ENCODE results near the gene KCNK13. TPM values are rescaled to one million over a fixed set of nuclear protein-coding genes. Genes with fewer than 3 reads are reported as not detected.

The KCNK13 gene
- total and polyA plus RNA-seq, 2 of the 4 experiments (the other 2 are of a cell fraction), result not detected

GRCh38 chr14:90153429-90153828 lies 91.6 kb downstream of the KCNK13 start:
- no peak overlapping the region for H3K4ac ChIP-seq (ENCODE audit: low read depth, low read length)
- H3K4me2 ChIP-seq (ENCODE audit: low read depth, low read length), result no peak overlapping the region
- TF ChIP-seq CEBPB (IDR thresholded peaks at IDR 0.05; ENCODE audit: low read depth, low read length), result no peak
- H3K79me1 ChIP-seq (ENCODE audit: low read depth in 1 of 2, low read length in 2 of 2), result no peaks in the 10 kb centered on the region
- H3K9me1 ChIP-seq (ENCODE audit: insufficient read depth, low read length), result no peaks in the 10 kb centered on the region
- no peak overlapping the region for H3K4me3 ChIP-seq (ENCODE audit: insufficient read depth, low read depth, low read length)
- no CpG with 5 or more reads among the region's 2 CpGs for WGBS, 2 experiments (ENCODE audit: extremely low coverage in 2 of 2, insufficient read length in 1 of 2)
- intact Hi-C loops (cut with micrococcal nuclease) (no loop called here), in situ Hi-C loops (cut with MboI; ENCODE audit: low sequenced_read_pairs) (no loop called here), dilution Hi-C loops (cut with HindIII; ENCODE audit: low sequenced_read_pairs, unreplicated experiment) (no loop called here)
- no peaks in the 10 kb centered on the region for H3K36me3 ChIP-seq (ENCODE audit: control insufficient read depth, insufficient read depth, low read length)
- no peaks in the 10 kb centered on the region for H3K9me3 ChIP-seq (ENCODE audit: control insufficient read depth, insufficient read depth, low read length)
- ChIA-PET CTCF (no interaction called here), POLR2A (ENCODE audit: unreplicated experiment) (no interaction called here)
- no peak overlapping the region for H3K9ac ChIP-seq (ENCODE audit: low read depth, low read length)
- no peak overlapping the region for H2BK120ac ChIP-seq (ENCODE audit: low read depth, low read length)
- no peak for DNase-seq
- BruUV-seq (replicated peaks), result no TSS peak
- no peak overlapping the region for H2AK5ac ChIP-seq (ENCODE audit: low read depth, low read length)
- H3K23ac ChIP-seq (ENCODE audit: low read depth, low read length), result no peak overlapping the region
- no peak overlapping the region for H3K14ac ChIP-seq (replicated peaks; ENCODE audit: low read depth, low read length)
- H2AFZ ChIP-seq (replicated peaks; ENCODE audit: low read length, poor library complexity), result no peak overlapping the region
- H3K27ac ChIP-seq (ENCODE audit: insufficient read depth, low read length), result no peak overlapping the region
- H3K56ac ChIP-seq (ENCODE audit: extremely low read depth, insufficient read depth, low read length), result no peak overlapping the region
- no peak overlapping the region for H4K8ac ChIP-seq (ENCODE audit: low read depth in 2 of 2, low read length in 2 of 2)
- no peak overlapping the region for H2BK15ac ChIP-seq (ENCODE audit: low read depth, low read length)
- H3K18ac ChIP-seq (ENCODE audit: low read depth, low read length), result no peak overlapping the region
- no peak overlapping the region for H2BK5ac ChIP-seq (ENCODE audit: low read depth, low read length, poor library complexity, severe bottlenecking)
- H2AK9ac ChIP-seq (replicated peaks; ENCODE audit: low read depth, low read length, poor library complexity), result no peak overlapping the region
- no peak for ATAC-seq (ENCODE audit: low read depth)
- H3K4me1 ChIP-seq (ENCODE audit: control insufficient read depth, insufficient read depth, low read length), result no peaks in the 10 kb centered on the region
- H4K20me1 ChIP-seq (ENCODE audit: insufficient read depth, low read length), result no peaks in the 10 kb centered on the region
- no peak overlapping the region for H2BK20ac ChIP-seq (ENCODE audit: low read depth, low read length)
- peaks cover 6% of the 10 kb centered on the region for H3K27me3 ChIP-seq (ENCODE audit: control insufficient read depth, insufficient read depth, low read length)
- no peak overlapping the region for H4K5ac ChIP-seq (ENCODE audit: low read depth, low read length)
- H4K91ac ChIP-seq (ENCODE audit: insufficient read depth, low read depth, low read length), result no peak overlapping the region
